Neural crest cell (in vitro differentiated cells): Measurements from ENCODE around the gene TRAPPC12. TPM values are rescaled to one million over a fixed set of nuclear protein-coding genes. Genes with fewer than 3 reads are reported as not detected.
"Not testable (repeated sequence)": the region's sequence is repeated elsewhere in the genome, so short reads cannot be mapped to it uniquely, and the experiment has no call there.

Experiments
- DNase-seq: peaks from one replicate; pipeline ENCODE4 v3.0.0; 2021; ENCODE audit warnings: low read depth, mixed read lengths, low spot score
- H3K27ac Mint-ChIP-seq: one replicate; pipeline ENCODE4 v1.8.0; 2021; ENCODE audit warnings: mild to moderate bottlenecking, mixed read lengths; ENCODE audit not compliant: unreplicated experiment
- H3K27me3 Mint-ChIP-seq: 2 replicates; pipeline ENCODE4 v1.8.0; 2021; ENCODE audit warnings: low read depth, mild to moderate bottlenecking, mixed read lengths
- H3K36me3 Mint-ChIP-seq: 2 replicates; pipeline ENCODE4 v1.8.0; 2021; ENCODE audit warnings: low read depth, mild to moderate bottlenecking, mixed read lengths
- H3K4me1 Mint-ChIP-seq: 2 replicates; pipeline ENCODE4 v1.8.0; 2021; ENCODE audit warnings: mixed read lengths
- H3K4me3 Mint-ChIP-seq: one replicate; pipeline ENCODE4 v1.8.0; 2021; ENCODE audit warnings: mild to moderate bottlenecking, mixed read lengths
- H3K9me3 Mint-ChIP-seq: 2 replicates; pipeline ENCODE4 v1.8.0; 2021; ENCODE audit warnings: mixed read lengths
- CTCF ChIP-seq: fragments of 200-600 bp; sonication (generic); conservative IDR thresholded peaks from 2 replicates; pipeline ENCODE4 v1.5.0; 2021; ENCODE audit warnings: antibody characterized with exemption, mild to moderate bottlenecking
- total RNA-seq: library from RNA; stranded (reverse); gene quantifications from 2 replicates; pipeline ENCODE4 v1.2.1, GENCODE V29; 2021

The TRAPPC12 gene
- total RNA-seq, 1 donor from 2014 or later = 96.9 TPM

- no peak for TF ChIP-seq CTCF
- no peak overlapping the region for H3K4me3 Mint-ChIP-seq
- peaks cover 46% of the 10 kb centered on the region for H3K4me1 Mint-ChIP-seq
- no peaks in the 10 kb centered on the region for H3K27me3 Mint-ChIP-seq
- no peak overlapping the region for H3K27ac Mint-ChIP-seq
- H3K36me3 Mint-ChIP-seq = peaks cover 4% of the 10 kb centered on the region
- no peaks in the 10 kb centered on the region for H3K9me3 Mint-ChIP-seq
- DNase-seq = no peak
Measured at GRCh38 chr2:3492951-3493614, 113.6 kb downstream of the TRAPPC12 start.

GRCh38 chr2:3493615-3494007 lies 114.1 kb downstream of the TRAPPC12 start:
- Mint-ChIP-seq H3K9me3 (no peaks in the 10 kb centered on the region), H3K27ac (peak overlapping the region; percentile 14)

GRCh38 chr2:3494984-3495666 lies 115.6 kb downstream of the TRAPPC12 start:
- Mint-ChIP-seq H3K4me1 (peaks cover 31% of the 10 kb centered on the region), H3K27me3 (no peaks in the 10 kb centered on the region), H3K36me3 (peaks cover 4% of the 10 kb centered on the region), H3K27ac (no peak overlapping the region), H3K4me3 (no peak overlapping the region), H3K9me3 (no peaks in the 10 kb centered on the region)
- TF ChIP-seq CTCF = no peak
- no peak for DNase-seq

More at GRCh38 chr2:3493615-3494007, 114.1 kb downstream of the TRAPPC12 start:
- H3K27me3 Mint-ChIP-seq = no peaks in the 10 kb centered on the region
- no peak for TF ChIP-seq CTCF
- no peak for DNase-seq
- peaks cover 46% of the 10 kb centered on the region for H3K4me1 Mint-ChIP-seq
- peaks cover 4% of the 10 kb centered on the region for H3K36me3 Mint-ChIP-seq
- H3K4me3 Mint-ChIP-seq = no peak overlapping the region

- not testable (repeated sequence) for H3K4me3 Mint-ChIP-seq, H3K27me3 Mint-ChIP-seq, H3K27ac Mint-ChIP-seq, H3K9me3 Mint-ChIP-seq, DNase-seq, H3K36me3 Mint-ChIP-seq
- H3K4me1 Mint-ChIP-seq = peaks cover 18% of the 10 kb centered on the region
Measured at GRCh38 chr2:3496708-3497080, 117.2 kb downstream of the TRAPPC12 start.

- Mint-ChIP-seq H3K27ac (no peak overlapping the region), H3K27me3 (no peaks in the 10 kb centered on the region), H3K36me3 (peaks cover 17% of the 10 kb centered on the region), H3K9me3 (no peaks in the 10 kb centered on the region), H3K4me3 (no peak overlapping the region), H3K4me1 (peaks cover 5% of the 10 kb centered on the region)
- TF ChIP-seq CTCF = no peak
- no peak for DNase-seq
Measured at GRCh38 chr2:3498783-3499394, 119.4 kb downstream of the TRAPPC12 start.

- no peak overlapping the region for H3K4me3 Mint-ChIP-seq
- H3K4me1 Mint-ChIP-seq = no peaks in the 10 kb centered on the region
- no peaks in the 10 kb centered on the region for H3K9me3 Mint-ChIP-seq
- DNase-seq = no peak
- TF ChIP-seq CTCF = no peak
- H3K36me3 Mint-ChIP-seq = peaks cover 28% of the 10 kb centered on the region
- H3K27ac Mint-ChIP-seq = no peak overlapping the region
- no peaks in the 10 kb centered on the region for H3K27me3 Mint-ChIP-seq
Measured at GRCh38 chr2:3500326-3500899, 120.9 kb downstream of the TRAPPC12 start.
